Thyroid gland (tissue), 4 donors: ENCODE data around the gene BAHCC1.

Experiments
- POLR2A ChIP-seq, 2 donors: fragments of 450-650 bp; IDR thresholded peaks; one replicate each; pipeline ENCODE4 v1.6.1; 2017; ENCODE audit warnings: antibody characterized with exemption in 2 of 2, mild to moderate bottlenecking in 2 of 2, moderate library complexity in 1 of 2
- TF ChIP-seq, protein P1 (sequence below), 6 experiments: fragments of 200-600 bp in 3 of 6; fragments of 450-650 bp in 3 of 6; sonication (generic) in 3 of 6; IDR thresholded peaks; one replicate each; pipeline ENCODE4 v1.5.1; 2016 to 2019; ENCODE audit warnings: antibody characterized with exemption in 6 of 6, mild to moderate bottlenecking in 2 of 6, inconsistent platforms in 1 of 6, moderate library complexity in 1 of 6

DNA sequence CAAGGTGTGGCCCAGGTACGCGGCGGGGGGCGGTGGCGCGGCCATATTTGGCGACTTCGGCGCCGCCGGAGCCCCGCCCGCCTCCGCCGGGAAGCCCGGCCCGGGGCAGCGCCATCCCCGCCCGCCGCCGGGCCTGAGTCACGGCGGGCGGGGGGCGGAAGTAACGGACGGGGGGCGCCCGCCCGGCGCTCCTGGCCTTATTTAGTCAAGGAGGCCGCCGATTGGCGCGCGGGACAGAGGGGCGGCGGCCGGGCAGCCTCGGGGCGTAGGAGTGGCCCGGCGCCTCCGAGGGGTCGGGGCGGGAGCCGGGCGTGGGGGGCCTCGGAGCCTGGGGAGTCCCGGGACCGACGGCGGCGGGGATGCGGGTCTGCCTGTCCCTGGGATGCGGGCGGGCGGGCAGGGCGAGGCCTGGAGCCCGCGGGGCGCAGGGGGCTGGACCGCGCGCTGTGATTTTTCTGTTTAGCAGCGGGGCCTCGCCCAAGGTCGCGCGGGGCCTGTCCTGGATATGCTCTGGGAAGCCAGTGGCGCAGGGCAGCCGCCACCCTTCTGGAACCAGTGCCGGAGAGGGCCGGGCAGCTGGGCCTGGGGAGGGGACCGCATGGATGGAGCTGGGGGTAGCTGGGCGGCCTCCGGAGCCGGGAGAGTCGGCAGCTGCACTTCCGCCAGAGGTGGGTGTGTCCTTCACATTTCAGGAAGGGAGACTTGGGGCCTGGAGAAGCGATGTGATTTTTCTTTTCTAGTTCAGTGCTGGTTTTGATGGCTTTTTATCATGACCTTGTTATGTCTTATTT is 119.7 kb downstream of the BAHCC1 start:
- TF ChIP-seq, protein P1, sequence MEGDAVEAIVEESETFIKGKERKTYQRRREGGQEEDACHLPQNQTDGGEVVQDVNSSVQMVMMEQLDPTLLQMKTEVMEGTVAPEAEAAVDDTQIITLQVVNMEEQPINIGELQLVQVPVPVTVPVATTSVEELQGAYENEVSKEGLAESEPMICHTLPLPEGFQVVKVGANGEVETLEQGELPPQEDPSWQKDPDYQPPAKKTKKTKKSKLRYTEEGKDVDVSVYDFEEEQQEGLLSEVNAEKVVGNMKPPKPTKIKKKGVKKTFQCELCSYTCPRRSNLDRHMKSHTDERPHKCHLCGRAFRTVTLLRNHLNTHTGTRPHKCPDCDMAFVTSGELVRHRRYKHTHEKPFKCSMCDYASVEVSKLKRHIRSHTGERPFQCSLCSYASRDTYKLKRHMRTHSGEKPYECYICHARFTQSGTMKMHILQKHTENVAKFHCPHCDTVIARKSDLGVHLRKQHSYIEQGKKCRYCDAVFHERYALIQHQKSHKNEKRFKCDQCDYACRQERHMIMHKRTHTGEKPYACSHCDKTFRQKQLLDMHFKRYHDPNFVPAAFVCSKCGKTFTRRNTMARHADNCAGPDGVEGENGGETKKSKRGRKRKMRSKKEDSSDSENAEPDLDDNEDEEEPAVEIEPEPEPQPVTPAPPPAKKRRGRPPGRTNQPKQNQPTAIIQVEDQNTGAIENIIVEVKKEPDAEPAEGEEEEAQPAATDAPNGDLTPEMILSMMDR (IDR thresholded peaks at IDR 0.05): no peak
- TF ChIP-seq POLR2A (IDR thresholded peaks at IDR 0.05): peak; percentile 21 to 82
